Spinal cord (tissue), 10 donors: ENCODE measurements around the gene SLC28A1. TPM values are rescaled to one million over a fixed set of nuclear protein-coding genes. Genes with fewer than 3 reads are reported as not detected.

ENCODE experiments used
- DNase-seq, 6 donors: peaks; one replicate each; pipeline versions ENCODE4 v3.0.0 to v3.0.0-alpha.2; 2013 to 2015; ENCODE audit warnings: low spot score in 6 of 6, low read depth in 4 of 6
- H3K27ac ChIP-seq: one replicate; pipeline ENCODE4 v1.5.1; 2013; ENCODE audit warnings: low read depth, low read length, control low read depth
- H3K27me3 ChIP-seq: one replicate; pipeline ENCODE4 v1.6.1; 2013; ENCODE audit warnings: low read length; ENCODE audit not compliant: control insufficient read depth, insufficient read depth
- H3K36me3 ChIP-seq: one replicate; pipeline ENCODE4 v1.6.1; 2013; ENCODE audit warnings: low read length; ENCODE audit not compliant: control insufficient read depth, insufficient read depth
- H3K4me1 ChIP-seq: one replicate; pipeline ENCODE4 v1.6.1; 2013; ENCODE audit warnings: low read length; ENCODE audit not compliant: control insufficient read depth, insufficient read depth
- H3K4me3 ChIP-seq: one replicate; pipeline ENCODE4 v1.5.1; 2013; ENCODE audit warnings: low read depth, low read length, control low read depth
- H3K9me3 ChIP-seq: one replicate; pipeline ENCODE4 v1.6.1; 2013; ENCODE audit warnings: low read length; ENCODE audit not compliant: control insufficient read depth, insufficient read depth
- WGBS: methylation state at CpG from one replicate; pipeline ENCODE4 v1.1.5; 2013; ENCODE audit warnings: missing lambda C conversion rate; ENCODE audit not compliant: insufficient coverage; 5-methylcytosine and 5-hydroxymethylcytosine counted together
- polyA plus RNA-seq, 2 donors: library from polyadenylated mRNA; unstranded; fragments of 120-200 nt; gene quantifications; one replicate each; pipeline ENCODE4 v1.2.1, GENCODE V29; 2013; ENCODE audit not compliant: insufficient read length in 2 of 2
- total RNA-seq, 2 donors: library from RNA; depleted of rRNA in 1 of 2; stranded (reverse); fragments of 120-200 nt in 1 of 2; fragments of >200 nt in 1 of 2; gene quantifications; one replicate each; pipeline versions ENCODE4 v1.2.3 to v1.2.4, GENCODE V29; 2013 to 2014
- donor health status: healthy.

Gene SLC28A1
- total and polyA plus RNA-seq, 4 donors = 0.13 to 0.22 (median 0.20) TPM

DNA sequence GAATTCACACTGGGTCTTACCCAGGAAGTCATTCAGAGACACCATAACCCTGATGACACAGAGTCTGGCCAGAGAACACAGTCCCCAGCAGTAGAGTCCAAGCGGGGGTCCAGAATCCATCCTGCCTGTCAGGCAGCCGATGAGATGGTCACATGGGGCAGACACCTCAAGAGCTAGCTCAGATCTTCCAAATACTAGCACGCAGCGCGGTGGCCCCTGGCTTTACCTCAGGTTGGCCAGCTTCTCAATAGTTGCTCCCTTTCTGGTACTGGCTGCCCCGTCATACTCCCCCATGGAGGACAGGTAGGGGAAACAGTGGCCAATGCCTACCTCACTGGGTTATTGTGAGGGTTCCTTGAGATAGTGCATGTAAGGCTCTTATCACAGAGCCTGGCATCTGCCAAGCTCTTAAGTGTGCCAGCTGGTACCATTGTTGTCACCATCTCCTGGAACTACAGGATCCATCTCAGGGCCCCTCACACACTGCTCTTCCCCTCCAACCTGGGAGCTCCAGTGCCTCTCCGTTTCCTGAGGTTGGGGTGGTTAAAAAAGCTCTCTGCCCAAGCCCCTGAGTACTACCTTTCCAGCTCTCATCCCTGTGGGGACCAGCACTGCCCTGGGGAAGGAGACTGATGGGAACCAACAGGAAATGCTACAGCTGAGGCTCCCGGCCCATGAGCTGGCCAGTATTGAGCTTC is 3.5 kb upstream of the SLC28A1 start:
- 93% methylated on average over 7 of the region's 8 CpGs for WGBS
- Histone ChIP-seq H3K4me3 (no peak overlapping the region), H3K27me3 (no peaks in the 10 kb centered on the region), H3K27ac (no peak overlapping the region), H3K9me3 (no peaks in the 10 kb centered on the region), H3K36me3 (no peaks in the 10 kb centered on the region), H3K4me1 (peaks cover 17% of the 10 kb centered on the region)
- DNase-seq = no peak

DNA sequence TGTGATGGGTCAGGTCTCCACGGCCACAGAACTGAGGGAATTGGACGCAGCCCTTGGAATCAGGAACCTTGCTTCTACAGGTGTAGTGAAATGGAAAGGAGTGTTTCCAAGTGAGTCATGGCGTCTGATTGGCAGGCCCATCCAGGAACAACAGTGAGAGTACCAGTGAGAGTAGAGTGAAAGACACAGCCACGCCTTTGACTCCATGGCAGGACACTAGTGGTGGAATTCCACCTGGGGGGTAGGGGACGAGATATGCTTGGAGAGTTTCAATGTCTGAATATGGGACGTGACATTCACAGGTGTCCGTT is 3.0 kb upstream of the SLC28A1 start:
- peaks cover 18% of the 10 kb centered on the region for H3K4me1 ChIP-seq
- no peaks in the 10 kb centered on the region for H3K27me3 ChIP-seq
- no peak for DNase-seq
- 96% methylated on average over 4 of the region's 7 CpGs for WGBS
- H3K36me3 ChIP-seq = no peaks in the 10 kb centered on the region
- H3K4me3 ChIP-seq = no peak overlapping the region
- H3K9me3 ChIP-seq = no peaks in the 10 kb centered on the region
- H3K27ac ChIP-seq = no peak overlapping the region

DNA sequence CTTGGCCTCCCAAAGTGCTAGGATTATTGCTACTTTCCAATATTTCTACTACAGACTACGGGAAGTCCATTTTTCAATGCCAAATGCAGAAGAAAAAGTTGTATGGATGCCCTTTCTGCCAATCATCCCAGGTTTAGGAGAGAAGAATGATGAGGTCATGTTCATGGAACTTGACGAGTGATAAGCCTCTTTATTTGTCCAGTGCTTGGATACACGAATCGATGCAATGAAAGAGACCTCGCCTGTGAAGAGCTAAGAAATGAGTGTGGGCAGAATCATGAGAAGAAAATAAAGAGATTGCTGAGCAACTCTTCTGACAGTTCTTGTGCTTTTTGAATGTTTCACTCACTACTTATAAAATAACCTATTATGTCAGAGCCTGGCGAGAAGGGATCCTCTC is 996 bp upstream of the SLC28A1 start:
- H3K27me3 ChIP-seq = no peaks in the 10 kb centered on the region
- H3K4me1 ChIP-seq = peaks cover 12% of the 10 kb centered on the region
- no peak for DNase-seq
- 100% methylated on average over 1 of the region's 6 CpGs for WGBS
- no peak overlapping the region for H3K27ac ChIP-seq
- no peak overlapping the region for H3K4me3 ChIP-seq
- no peaks in the 10 kb centered on the region for H3K9me3 ChIP-seq
- H3K36me3 ChIP-seq = no peaks in the 10 kb centered on the region

DNA sequence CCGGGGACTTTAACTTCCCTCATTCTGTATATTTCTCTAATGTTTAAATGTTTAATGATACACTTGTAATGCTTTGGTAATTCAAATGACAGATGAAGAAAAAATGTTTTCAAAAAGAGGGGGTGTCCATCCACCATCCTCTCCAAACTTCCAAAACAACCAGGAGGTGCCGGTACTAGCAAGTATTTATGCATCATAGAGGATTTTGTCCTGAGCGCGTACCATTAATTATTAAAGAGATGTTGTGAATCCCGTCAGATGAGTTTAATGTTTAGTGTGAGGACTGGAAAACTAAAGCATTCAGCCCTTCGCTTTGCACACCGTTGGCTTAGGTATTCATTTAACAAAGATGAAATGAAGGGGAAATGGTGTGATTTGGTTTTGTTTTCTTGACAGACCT is 1.3 kb downstream of the SLC28A1 start:
- Histone ChIP-seq H3K4me1 (peaks cover 3% of the 10 kb centered on the region), H3K9me3 (no peaks in the 10 kb centered on the region), H3K27me3 (no peaks in the 10 kb centered on the region), H3K27ac (no peak overlapping the region), H3K4me3 (no peak overlapping the region), H3K36me3 (peaks cover 3% of the 10 kb centered on the region)
- no peak for DNase-seq
- no CpG with 5 or more reads among the region's 7 CpGs for WGBS

GRCh38 chr15:84886211-84886983 is 1.9 kb downstream of the SLC28A1 start:
- Histone ChIP-seq H3K36me3 (peaks cover 3% of the 10 kb centered on the region), H3K4me3 (no peak overlapping the region), H3K9me3 (no peaks in the 10 kb centered on the region), H3K27ac (no peak overlapping the region), H3K4me1 (peaks cover 3% of the 10 kb centered on the region), H3K27me3 (no peaks in the 10 kb centered on the region)
- no peak for DNase-seq
- WGBS = 90% methylated on average over 13 of the region's 14 CpGs

- Histone ChIP-seq H3K27me3 (no peaks in the 10 kb centered on the region), H3K9me3 (no peaks in the 10 kb centered on the region), H3K4me1 (peaks cover 3% of the 10 kb centered on the region), H3K36me3 (peaks cover 3% of the 10 kb centered on the region), H3K27ac (no peak overlapping the region), H3K4me3 (no peak overlapping the region)
- 80% methylated on average over 1 of the region's 1 CpG for WGBS
- no peak for DNase-seq
These were observed 2.5 kb downstream of the SLC28A1 start for GRCh38 chr15:84886984-84887299.

GRCh38 chr15:84887938-84888337 is 3.5 kb downstream of the SLC28A1 start:
- DNase-seq = no peak
- 84% methylated on average over 3 of the region's 4 CpGs for WGBS
- Histone ChIP-seq H3K9me3 (no peaks in the 10 kb centered on the region), H3K4me1 (peaks cover 3% of the 10 kb centered on the region), H3K27me3 (no peaks in the 10 kb centered on the region), H3K36me3 (peaks cover 3% of the 10 kb centered on the region), H3K4me3 (no peak overlapping the region), H3K27ac (no peak overlapping the region)

- no peaks in the 10 kb centered on the region for H3K27me3 ChIP-seq
- no peak overlapping the region for H3K27ac ChIP-seq
- peaks cover 3% of the 10 kb centered on the region for H3K4me1 ChIP-seq
- 76% methylated on average over 15 of the region's 17 CpGs for WGBS
- no peak for DNase-seq
- no peaks in the 10 kb centered on the region for H3K9me3 ChIP-seq
- peaks cover 3% of the 10 kb centered on the region for H3K36me3 ChIP-seq
- H3K4me3 ChIP-seq = no peak overlapping the region
These were observed 4.2 kb downstream of the SLC28A1 start for GRCh38 chr15:84888639-84889038.

DNA sequence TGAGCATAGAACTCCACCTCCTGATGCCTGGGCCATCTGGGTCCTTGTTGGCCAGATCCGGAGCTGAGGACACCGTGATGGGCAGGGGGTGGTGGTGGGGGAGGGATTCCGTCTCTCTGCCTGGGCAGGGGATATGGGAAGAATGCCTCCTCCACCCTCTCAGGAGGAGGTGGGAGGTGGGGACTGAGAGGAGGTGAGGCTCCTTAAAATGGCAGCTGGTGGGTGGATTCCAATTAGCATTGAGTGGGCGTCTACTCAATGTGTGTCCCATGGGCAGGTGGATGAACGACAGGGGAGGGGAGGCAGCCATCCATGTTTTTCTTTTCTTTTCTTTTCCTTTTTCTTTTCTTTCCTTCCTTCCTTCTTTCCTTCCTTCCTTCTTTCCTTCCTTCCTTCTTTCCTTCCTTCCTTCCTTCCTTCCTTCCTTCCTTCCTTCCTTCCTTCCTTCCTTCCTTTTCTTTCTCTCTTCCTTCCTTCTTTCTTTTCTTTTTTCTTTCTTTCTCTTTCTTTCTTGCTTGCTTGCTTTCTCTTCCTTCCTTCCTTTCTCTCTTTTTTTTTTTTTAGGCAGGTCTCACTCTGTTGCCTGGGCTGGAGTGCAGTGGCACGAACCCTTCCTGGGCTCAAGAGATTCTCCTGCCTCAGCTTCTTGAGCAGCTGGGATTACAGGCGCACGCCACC is 5.0 kb downstream of the SLC28A1 start:
- no peak overlapping the region for H3K4me3 ChIP-seq
- peaks cover 3% of the 10 kb centered on the region for H3K4me1 ChIP-seq
- DNase-seq = no peak
- H3K36me3 ChIP-seq = peaks cover 3% of the 10 kb centered on the region
- H3K27ac ChIP-seq = no peak overlapping the region
- H3K9me3 ChIP-seq = no peaks in the 10 kb centered on the region
- 100% methylated on average over 3 of the region's 8 CpGs for WGBS
- no peaks in the 10 kb centered on the region for H3K27me3 ChIP-seq
